Fibroblast of pulmonary artery (primary cell): ENCODE measurements around the gene NFIA.

ENCODE experiments used
- DNase-seq: peaks from one replicate; pipeline ENCODE4 v3.0.0-alpha.2; 2010; ENCODE audit warnings: low read depth
- H3K4me3 ChIP-seq: replicated peaks from 2 replicates; pipeline ENCODE4 v1.5.1; 2011; ENCODE audit warnings: low read depth, mild to moderate bottlenecking, control low read depth, low read length, moderate library complexity
- CTCF ChIP-seq: IDR thresholded peaks from 2 replicates; pipeline ENCODE4 v1.5.1; 2011; ENCODE audit warnings: mild to moderate bottlenecking, control low read depth, low read length, inconsistent platforms; ENCODE audit errors: missing control alignments

The NFIA gene

GRCh38 chr1:61442544-61442943 is 360.2 kb downstream of the NFIA start:
- no peak for TF ChIP-seq CTCF
- DNase-seq = peak; percentile 56
- H3K4me3 ChIP-seq = no peak overlapping the region

- H3K4me3 ChIP-seq = no peak overlapping the region
- DNase-seq = no peak
- TF ChIP-seq CTCF = no peak
These were observed 361.9 kb downstream of the NFIA start for GRCh38 chr1:61444288-61444687.

- H3K4me3 ChIP-seq = no peak overlapping the region
- peak; percentile 38 for DNase-seq
- no peak for TF ChIP-seq CTCF
These were observed 363.0 kb downstream of the NFIA start for GRCh38 chr1:61445269-61445825.

GRCh38 chr1:61446531-61446991 is 364.2 kb downstream of the NFIA start:
- H3K4me3 ChIP-seq = no peak overlapping the region
- peak; percentile 53 for DNase-seq
- TF ChIP-seq CTCF = no peak

- H3K4me3 ChIP-seq = no peak overlapping the region
- TF ChIP-seq CTCF = no peak
- no peak for DNase-seq
These were observed 365.0 kb downstream of the NFIA start for GRCh38 chr1:61447106-61447967.

- TF ChIP-seq CTCF = no peak
- no peak overlapping the region for H3K4me3 ChIP-seq
- no peak for DNase-seq
These were observed 365.6 kb downstream of the NFIA start for GRCh38 chr1:61447968-61448430.
